ENCODE measurements around the gene DDAH2. TPM values are rescaled to one million over a fixed set of nuclear protein-coding genes. Genes with fewer than 3 reads are reported as not detected.
"Not testable (repeated sequence)": the region's sequence is repeated elsewhere in the genome, so short reads cannot be mapped to it uniquely, and the experiment has no call there.

DDAH2 gene
- total RNA-seq, 1 experiment from 2014 or later = 80.0 TPM

DNA sequence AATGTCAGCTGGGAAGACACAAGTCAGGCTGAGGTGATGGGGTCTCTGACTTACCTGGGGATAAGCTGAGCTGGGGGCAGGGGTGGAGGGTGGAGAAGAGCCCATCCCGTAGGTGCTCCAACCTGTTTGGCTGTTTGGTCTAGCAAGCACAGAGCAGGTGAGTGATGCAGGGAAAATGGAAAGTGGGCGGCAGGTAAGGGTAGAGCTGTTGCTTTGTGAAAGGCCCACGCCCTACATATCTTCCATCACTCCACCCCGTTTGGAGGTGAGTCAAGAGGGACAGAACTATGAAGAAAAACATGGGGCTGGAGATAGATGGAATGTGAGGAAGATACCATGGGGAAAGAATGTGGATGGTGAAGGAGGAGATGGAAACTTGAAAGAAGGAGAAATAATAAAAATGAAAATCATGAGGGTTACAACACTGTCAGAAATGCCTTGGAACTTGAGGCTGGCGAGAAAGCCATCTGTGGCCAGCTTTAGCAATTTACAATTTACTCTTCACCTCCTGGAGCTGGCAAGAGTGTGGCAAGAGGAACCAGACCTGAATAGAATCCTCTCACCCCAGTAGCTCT is 8.8 kb downstream of the DDAH2 start:
- DNase-seq (ENCODE audit: low read depth in 1 of 2, low spot score in 2 of 2) = no peak
- no peaks in the 10 kb centered on the region; the same call in 1 of the 2 replicates for H3K36me3 ChIP-seq
- H3K9me3 ChIP-seq (replicated peaks) = no peaks in the 10 kb centered on the region
- no peak overlapping the region for H3K4me3 ChIP-seq
- no peaks in the 10 kb centered on the region for H3K4me1 ChIP-seq (replicated peaks)
- no peak overlapping the region for H3K27ac ChIP-seq
- no peaks in the 10 kb centered on the region for H3K27me3 ChIP-seq (replicated peaks)

DNA sequence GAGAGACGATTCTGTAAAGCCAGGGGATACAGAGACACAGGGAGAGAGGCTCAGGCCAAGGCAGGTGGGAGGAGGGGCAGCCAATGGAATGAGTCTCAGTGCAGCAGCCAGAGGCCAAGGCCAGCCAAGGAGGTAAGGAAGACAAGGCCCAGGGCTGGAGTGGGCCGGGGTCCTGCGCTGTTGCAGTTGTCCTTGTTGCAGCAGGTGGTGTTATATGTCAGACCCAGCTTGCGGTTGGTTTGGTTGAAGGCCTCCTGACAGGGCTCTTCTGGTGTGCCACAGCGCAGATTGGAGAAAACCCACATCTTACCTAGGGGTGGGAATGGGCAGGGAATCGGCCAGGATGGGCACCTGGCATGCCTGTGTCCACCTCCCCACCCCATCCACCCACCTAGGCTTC is 10.1 kb downstream of the DDAH2 start:
- no peaks in the 10 kb centered on the region for H3K9me3 ChIP-seq (replicated peaks)
- DNase-seq (ENCODE audit: low read depth in 1 of 2, low spot score in 2 of 2) = no peak
- H3K4me3 ChIP-seq = no peak overlapping the region
- H3K27ac ChIP-seq = no peak overlapping the region
- H3K36me3 ChIP-seq = no peaks in the 10 kb centered on the region
- H3K27me3 ChIP-seq (replicated peaks) = no peaks in the 10 kb centered on the region
- H3K4me1 ChIP-seq (replicated peaks) = peaks cover 1% of the 10 kb centered on the region; the same call in 1 of the 2 replicates

DNA sequence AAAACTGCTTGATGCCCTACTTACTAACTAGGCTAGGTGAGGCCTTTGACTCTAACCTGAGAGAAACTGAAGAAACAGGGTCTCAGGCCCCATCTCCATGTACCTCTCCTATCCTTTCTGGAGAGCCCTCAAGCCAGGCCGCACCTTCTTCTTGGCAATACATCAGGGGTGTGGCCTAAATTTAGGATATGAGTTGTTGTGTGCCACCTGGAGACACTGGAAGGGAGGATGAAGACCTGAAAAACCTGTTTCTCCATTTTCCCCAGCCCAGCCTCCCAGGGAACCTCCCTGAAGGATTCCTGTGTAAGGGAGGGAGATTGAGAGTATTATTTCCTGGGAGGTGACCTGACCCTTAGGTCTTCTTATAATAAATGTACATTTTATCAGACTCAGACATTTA is 10.8 kb downstream of the DDAH2 start:
- no peak for DNase-seq (ENCODE audit: low read depth in 1 of 2, low spot score in 2 of 2)
- H3K27me3 ChIP-seq (replicated peaks) = no peaks in the 10 kb centered on the region
- no peaks in the 10 kb centered on the region for H3K9me3 ChIP-seq (replicated peaks)
- H3K4me3 ChIP-seq = no peak overlapping the region
- no peak overlapping the region for H3K27ac ChIP-seq
- no peaks in the 10 kb centered on the region for H3K36me3 ChIP-seq
- H3K4me1 ChIP-seq (replicated peaks) = peaks cover 3% of the 10 kb centered on the region; the same call in 1 of the 2 replicates

DNA sequence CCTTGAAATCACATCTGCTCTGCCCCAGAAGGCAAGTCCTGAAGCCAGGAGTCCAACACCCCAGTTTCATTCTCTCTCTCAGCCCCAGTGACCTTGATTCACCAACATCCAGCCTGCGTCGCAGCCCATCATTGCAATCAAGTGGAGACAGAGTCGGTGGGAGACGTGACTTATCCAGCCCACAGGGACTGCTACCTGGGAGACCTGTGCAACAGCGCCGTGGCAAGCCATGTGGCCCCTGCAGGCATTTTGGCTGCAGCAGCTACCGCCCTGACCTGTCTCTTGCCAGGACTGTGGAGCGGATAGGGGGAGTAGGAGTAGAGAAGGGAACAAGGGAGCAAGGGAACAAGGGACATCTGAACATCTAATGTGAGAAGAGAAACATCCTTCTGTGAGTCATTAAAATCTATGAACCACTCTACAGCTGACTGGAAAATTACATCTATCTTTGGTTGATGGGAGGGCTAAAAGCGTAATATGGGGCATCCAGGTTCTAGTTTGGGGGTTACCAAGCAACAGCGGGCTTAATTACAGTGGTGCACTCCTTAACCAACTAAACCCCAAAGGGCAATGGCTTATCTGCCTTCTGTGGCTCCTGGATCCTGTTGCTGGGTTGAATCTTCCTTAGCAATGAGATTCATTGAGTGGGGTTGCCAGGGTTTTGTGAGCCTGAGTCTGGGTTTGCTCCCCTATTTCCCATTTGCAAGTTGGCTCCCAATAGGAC is 11.4 kb downstream of the DDAH2 start:
- Histone ChIP-seq H3K4me3 (no peak overlapping the region), H3K27me3 (replicated peaks) (no peaks in the 10 kb centered on the region), H3K9me3 (replicated peaks) (no peaks in the 10 kb centered on the region), H3K27ac (no peak overlapping the region), H3K36me3 (no peaks in the 10 kb centered on the region), H3K4me1 (replicated peaks) (peaks cover 3% of the 10 kb centered on the region; the same call in 1 of the 2 replicates)
- DNase-seq (ENCODE audit: low read depth in 1 of 2, low spot score in 2 of 2) = no peak

DNA sequence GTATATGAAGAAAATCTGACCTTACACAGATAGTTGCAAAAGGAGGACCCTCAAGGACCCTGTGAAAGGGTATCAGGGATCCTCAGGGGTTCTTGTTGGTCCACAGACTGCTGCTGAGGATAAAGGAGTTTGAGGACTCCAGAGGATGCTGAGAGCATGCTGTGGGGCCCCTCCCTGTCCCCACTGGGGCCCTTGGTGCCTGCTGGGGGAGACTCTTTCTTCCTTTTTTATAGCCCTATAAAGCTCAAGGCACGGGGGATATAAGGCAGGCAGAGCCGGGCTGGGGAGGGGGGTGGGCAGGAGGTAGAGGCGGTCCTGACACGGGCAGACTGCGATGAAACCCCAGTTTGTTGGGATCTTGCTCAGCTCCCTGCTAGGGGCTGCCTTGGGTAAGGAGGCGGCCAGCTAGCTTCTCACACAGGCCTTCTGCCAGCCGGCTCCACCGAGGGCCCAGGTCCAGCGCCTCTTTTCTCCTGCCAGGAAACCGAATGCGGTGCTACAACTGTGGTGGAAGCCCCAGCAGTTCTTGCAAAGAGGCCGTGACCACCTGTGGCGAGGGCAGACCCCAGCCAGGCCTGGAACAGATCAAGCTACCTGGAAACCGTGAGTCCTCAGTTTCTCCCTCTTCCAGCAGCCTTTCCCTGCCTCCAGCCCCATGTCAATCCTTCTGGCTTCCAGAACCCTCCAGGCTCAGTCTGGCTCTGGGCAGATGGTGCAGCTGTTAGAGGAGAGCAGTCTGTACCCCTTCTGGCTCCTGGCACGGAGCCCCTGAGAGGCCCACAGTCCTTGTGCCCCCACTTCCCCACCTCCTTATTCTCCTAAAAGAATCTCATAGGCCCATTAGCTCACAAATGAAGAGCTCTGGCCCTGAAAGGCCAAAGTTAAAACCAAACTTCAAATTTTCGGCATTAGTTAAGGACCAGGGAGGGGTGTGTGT is 13.8 kb downstream of the DDAH2 start, which contains the start of gene LY6G6D:
LY6G6D (plus strand) TSS at position 327 of the 937 bp plus-strand sequence; CDS start at position 335, 8 bp downstream.
- Histone ChIP-seq H3K27ac (no peak within 1 kb of the TSS), H3K36me3 (no peaks in the 10 kb centered on the region), H3K9me3 (replicated peaks) (no peaks in the 10 kb centered on the region), H3K27me3 (replicated peaks) (no peaks in the 10 kb centered on the region), H3K4me1 (replicated peaks) (peaks cover 3% of the 10 kb centered on the region; the same call in 1 of the 2 replicates), H3K4me3 (no peak within 1 kb of the TSS)
- no peak for DNase-seq (ENCODE audit: low read depth in 1 of 2, low spot score in 2 of 2)

DNA sequence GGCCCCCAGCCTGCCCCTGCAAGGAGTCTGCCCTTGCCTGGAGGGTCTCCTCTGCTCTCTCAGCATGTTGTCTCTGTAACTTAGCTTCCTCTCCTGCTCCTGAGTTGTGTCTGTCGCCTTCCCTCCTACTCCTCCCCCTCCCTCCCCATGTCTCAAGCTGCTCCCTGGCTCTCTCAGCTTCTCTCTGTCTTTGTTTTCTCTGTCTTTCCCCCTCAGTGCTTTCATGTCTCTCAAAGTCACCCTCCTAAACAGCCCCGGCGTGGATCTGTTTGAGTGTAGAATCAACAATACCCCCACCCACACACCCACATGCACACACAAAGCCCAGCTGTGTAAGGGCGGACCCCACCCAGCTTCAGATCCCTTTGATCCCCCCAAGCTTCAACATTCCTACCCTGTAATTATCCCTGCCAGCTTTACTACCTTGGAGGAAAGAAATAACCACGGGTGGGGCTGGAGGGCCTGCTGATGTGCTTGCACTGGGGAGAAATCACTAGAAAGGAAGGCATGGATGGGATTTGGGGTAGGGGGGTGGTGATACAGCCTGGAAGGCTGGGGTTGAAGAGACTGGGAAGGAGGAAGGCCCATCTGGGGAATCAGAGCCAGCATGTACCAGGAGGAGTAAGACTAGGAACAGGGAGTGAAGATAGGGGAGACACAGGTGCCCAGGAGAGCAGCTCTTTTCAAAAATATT is 15.0 kb downstream of the DDAH2 start:
- Histone ChIP-seq H3K4me3 (no peak overlapping the region), H3K36me3 (no peaks in the 10 kb centered on the region), H3K27me3 (replicated peaks) (no peaks in the 10 kb centered on the region), H3K9me3 (replicated peaks) (no peaks in the 10 kb centered on the region), H3K4me1 (replicated peaks) (peaks cover 3% of the 10 kb centered on the region; the same call in 1 of the 2 replicates), H3K27ac (no peak overlapping the region)
- DNase-seq (ENCODE audit: low read depth in 1 of 2, low spot score in 2 of 2) = no peak

DNA sequence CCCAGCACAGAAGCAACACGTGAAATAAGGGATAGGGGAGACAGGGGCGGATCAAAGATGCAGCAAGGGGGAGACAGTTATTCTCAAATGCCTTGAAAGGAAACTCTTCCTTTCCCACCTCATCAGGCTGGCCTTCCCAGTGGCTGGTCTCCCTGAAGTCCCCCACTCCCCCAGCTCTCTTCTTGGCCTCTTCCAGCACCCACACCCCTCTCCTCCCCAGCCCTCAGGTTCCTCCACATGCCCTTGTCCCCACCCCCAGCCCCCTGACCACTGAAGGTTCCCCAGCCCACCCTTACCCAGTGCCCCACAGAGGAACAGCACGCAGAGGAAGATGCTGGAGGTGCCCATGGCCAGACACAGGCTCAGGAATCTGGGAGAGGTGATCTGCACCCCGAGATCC is 15.6 kb downstream of the DDAH2 start:
- peaks cover 3% of the 10 kb centered on the region; the same call in 1 of the 2 replicates for H3K4me1 ChIP-seq (replicated peaks)

DNA sequence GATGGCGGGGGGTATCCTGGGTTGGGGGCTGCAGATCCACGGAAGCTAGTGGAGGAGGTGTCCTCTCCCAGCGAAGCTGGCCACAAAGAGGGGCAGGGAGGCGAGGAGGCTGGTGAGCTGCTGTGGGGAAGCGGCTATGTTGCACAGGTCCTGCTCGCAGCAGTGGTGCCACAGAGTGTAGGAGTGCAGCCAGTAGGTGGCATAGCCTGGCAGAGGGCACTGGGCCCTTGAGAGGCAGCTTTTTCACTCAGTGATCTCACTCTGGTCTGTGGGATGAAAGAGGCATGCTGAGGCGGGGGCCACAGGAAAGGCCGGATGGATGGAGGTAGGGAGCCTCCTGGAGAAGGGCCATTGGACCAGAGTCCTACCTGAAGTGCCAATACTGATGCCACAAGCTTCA is 16.8 kb downstream of the DDAH2 start:
- Histone ChIP-seq H3K36me3 (no peaks in the 10 kb centered on the region), H3K4me3 (no peak overlapping the region), H3K27me3 (replicated peaks) (no peaks in the 10 kb centered on the region), H3K27ac (no peak overlapping the region), H3K4me1 (replicated peaks) (peaks cover 3% of the 10 kb centered on the region; the same call in 1 of the 2 replicates), H3K9me3 (replicated peaks) (no peaks in the 10 kb centered on the region)
- DNase-seq (ENCODE audit: low read depth in 1 of 2, low spot score in 2 of 2) = no peak

More for the DNA sequence above, 15.6 kb downstream of the DDAH2 start:
- no peaks in the 10 kb centered on the region for H3K9me3 ChIP-seq (replicated peaks)
- H3K36me3 ChIP-seq = no peaks in the 10 kb centered on the region
- DNase-seq (ENCODE audit: low read depth in 1 of 2, low spot score in 2 of 2) = no peak
- H3K4me3 ChIP-seq = no peak overlapping the region
- no peaks in the 10 kb centered on the region for H3K27me3 ChIP-seq (replicated peaks)
- no peak overlapping the region for H3K27ac ChIP-seq

DNA sequence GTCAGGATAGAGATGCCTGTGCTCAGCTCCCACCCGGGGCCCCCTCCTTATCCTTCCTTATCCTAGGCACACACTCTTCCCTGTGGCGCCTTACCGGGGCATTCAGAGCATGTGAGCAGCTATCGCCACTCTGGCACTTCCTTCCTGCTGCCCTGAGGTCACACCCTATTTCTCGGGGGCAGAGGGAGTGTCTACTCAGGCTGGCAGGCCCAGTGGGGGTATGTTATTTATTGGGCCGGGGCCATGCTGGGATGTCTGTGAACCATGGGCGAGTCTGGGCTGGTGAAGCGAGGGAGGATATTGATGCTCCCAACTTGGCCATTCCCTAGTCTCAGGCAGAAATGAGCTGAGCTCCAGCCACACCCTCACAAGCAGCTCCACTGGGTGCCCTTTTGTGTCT is 17.9 kb downstream of the DDAH2 start:
- Histone ChIP-seq H3K4me3 (no peak overlapping the region), H3K9me3 (replicated peaks) (no peaks in the 10 kb centered on the region), H3K36me3 (no peaks in the 10 kb centered on the region), H3K27me3 (replicated peaks) (no peaks in the 10 kb centered on the region), H3K4me1 (replicated peaks) (peaks cover 3% of the 10 kb centered on the region; the same call in 1 of the 2 replicates), H3K27ac (no peak overlapping the region)
- DNase-seq (ENCODE audit: low read depth in 1 of 2, low spot score in 2 of 2) = no peak

DNA sequence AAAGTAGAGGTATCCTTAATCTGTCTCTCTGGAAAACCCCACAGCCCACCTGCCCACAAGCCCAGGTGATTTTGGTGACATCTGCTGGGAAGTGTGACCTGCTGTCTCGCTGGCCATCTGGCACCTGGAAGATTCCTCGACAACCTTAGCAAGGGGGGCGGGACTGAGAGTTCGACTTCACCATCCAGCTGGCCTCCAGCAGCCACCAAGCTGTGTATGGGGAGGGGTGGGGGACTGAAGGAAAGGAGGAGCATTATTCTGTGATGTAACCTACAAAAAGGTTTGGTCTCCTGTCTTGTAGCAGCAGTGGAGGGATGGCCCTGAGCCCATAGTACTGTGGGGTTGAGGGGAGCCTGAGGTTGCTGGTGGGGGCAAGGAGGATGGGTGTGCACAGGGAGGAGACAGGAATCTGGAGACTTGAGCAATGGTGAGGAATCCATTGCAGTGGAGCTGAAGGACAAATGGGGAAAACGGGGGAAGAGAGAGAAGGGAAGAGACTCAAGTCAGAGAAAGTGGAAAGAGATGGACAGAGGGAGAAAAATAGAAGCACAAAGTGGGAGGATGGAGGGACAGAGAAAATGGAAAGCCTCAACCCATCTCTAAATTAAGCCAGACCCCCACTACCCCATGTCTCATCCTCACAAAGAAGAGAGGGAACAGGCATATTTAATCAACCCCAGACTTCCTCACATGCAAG is 18.4 kb downstream of the DDAH2 start:
- no peak for DNase-seq (ENCODE audit: low read depth in 1 of 2, low spot score in 2 of 2)
- H3K9me3 ChIP-seq (replicated peaks) = no peaks in the 10 kb centered on the region
- no peaks in the 10 kb centered on the region for H3K36me3 ChIP-seq
- peaks cover 3% of the 10 kb centered on the region; the same call in 1 of the 2 replicates for H3K4me1 ChIP-seq (replicated peaks)
- no peak overlapping the region for H3K4me3 ChIP-seq
- H3K27ac ChIP-seq = no peak overlapping the region
- H3K27me3 ChIP-seq (replicated peaks) = no peaks in the 10 kb centered on the region

DNA sequence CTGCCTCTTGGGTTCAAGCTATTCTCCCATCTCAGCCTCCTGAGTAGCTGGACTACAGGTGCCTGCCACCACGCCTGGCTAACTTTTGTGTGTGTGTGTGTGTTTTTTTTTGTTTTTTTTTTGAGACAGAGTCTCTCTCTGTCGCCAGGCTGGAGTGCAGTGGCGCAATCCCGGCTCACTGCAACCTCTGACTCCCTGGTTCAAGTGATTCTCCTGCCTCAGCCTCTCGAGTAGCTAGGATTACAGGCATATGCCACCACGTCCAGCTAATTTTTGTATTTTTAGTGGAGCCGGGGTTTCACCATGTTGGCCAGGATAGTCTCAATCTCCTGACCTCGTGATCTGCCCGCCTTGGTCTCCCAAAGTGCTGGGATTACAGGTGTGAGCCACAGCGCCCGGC is 19.9 kb downstream of the DDAH2 start:
- not testable (repeated sequence) for H3K27me3 ChIP-seq (replicated peaks); DNase-seq (ENCODE audit: low read depth in 1 of 2, low spot score in 2 of 2); H3K9me3 ChIP-seq (replicated peaks); H3K4me1 ChIP-seq (replicated peaks); H3K27ac ChIP-seq; H3K4me3 ChIP-seq; H3K36me3 ChIP-seq

DNA sequence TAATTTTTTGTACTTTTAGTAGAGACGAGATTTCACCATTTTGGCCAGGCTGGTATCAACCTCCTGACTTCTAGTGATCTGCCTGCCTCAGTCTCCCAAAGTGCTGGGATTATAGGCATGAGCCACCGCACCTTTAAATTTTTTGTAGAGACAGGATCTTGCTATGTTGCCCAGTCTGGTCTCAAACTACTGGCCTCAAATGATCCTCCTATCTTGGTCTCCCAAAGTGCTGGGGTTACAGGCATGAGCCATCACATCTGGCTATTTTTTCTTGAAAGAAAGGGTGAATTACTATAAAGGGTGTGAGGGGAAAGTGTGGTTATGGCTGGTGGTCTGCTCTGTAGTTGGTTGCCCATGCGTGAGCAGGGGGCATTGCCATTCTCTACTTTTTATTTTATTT is 20.9 kb downstream of the DDAH2 start:
- no peaks in the 10 kb centered on the region for H3K9me3 ChIP-seq (replicated peaks)
- H3K27me3 ChIP-seq (replicated peaks) = no peaks in the 10 kb centered on the region
- H3K4me1 ChIP-seq (replicated peaks) = peaks cover 15% of the 10 kb centered on the region
- no peak overlapping the region for H3K27ac ChIP-seq
- H3K4me3 ChIP-seq = no peak overlapping the region
- no peaks in the 10 kb centered on the region for H3K36me3 ChIP-seq
- DNase-seq (ENCODE audit: low read depth in 1 of 2, low spot score in 2 of 2) = no peak

DNA sequence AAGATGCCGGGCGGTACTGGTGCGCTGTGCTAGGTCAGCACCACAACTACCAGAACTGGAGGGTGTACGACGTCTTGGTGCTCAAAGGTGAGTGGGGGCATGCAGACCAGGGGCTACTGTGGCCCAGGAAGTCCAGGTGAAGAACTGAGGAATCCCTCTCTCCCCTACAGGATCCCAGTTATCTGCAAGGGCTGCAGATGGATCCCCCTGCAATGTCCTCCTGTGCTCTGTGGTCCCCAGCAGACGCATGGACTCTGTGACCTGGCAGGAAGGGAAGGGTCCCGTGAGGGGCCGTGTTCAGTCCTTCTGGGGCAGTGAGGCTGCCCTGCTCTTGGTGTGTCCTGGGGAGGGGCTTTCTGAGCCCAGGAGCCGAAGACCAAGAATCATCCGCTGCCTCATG is 21.4 kb downstream of the DDAH2 start:
- no peak overlapping the region for H3K27ac ChIP-seq
- no peaks in the 10 kb centered on the region for H3K27me3 ChIP-seq (replicated peaks)
- H3K36me3 ChIP-seq = no peaks in the 10 kb centered on the region
- peaks cover 15% of the 10 kb centered on the region for H3K4me1 ChIP-seq (replicated peaks)
- DNase-seq (ENCODE audit: low read depth in 1 of 2, low spot score in 2 of 2) = no peak
- H3K4me3 ChIP-seq = no peak overlapping the region
- H3K9me3 ChIP-seq (replicated peaks) = no peaks in the 10 kb centered on the region
